Vagina (tissue), 2 donors: Measurements from ENCODE around the gene RALGAPA2.

ENCODE experiments used
- CTCF ChIP-seq, 3 experiments: fragments of 450-650 bp in 2 of 3; fragments of 200-600 bp in 1 of 3; sonication (generic) in 1 of 3; IDR thresholded peaks; one replicate each; pipeline ENCODE4 v1.5.1; 2017 to 2019; ENCODE audit warnings: antibody characterized with exemption in 3 of 3, mild to moderate bottlenecking in 2 of 3, moderate library complexity in 2 of 3
- POLR2A ChIP-seq, 2 donors: fragments of 450-650 bp; IDR thresholded peaks; one replicate each; pipeline ENCODE4 v1.6.1; 2017; ENCODE audit warnings: antibody characterized with exemption in 2 of 2, mild to moderate bottlenecking in 2 of 2, moderate library complexity in 2 of 2
- POLR2AphosphoS5 ChIP-seq, 2 donors: sonication (generic); formaldehyde crosslinking; IDR thresholded peaks; one replicate each; pipeline ENCODE4 v1.9.0; 2017; ENCODE audit warnings: antibody characterized with exemption in 2 of 2, mild to moderate bottlenecking in 2 of 2, low read depth in 1 of 2; ENCODE audit not compliant: insufficient read depth in 1 of 2

GRCh38 chr20:20530428-20531151 is 181.9 kb downstream of the RALGAPA2 start:
- TF ChIP-seq CTCF (IDR thresholded peaks at IDR 0.05) (no peak), POLR2AphosphoS5 (IDR thresholded peaks at IDR 0.05; ENCODE audit: insufficient read depth in 1 of 2, low read depth in 1 of 2) (no peak), POLR2A (IDR thresholded peaks at IDR 0.05) (no peak)
